GM04504 (cell line): ENCODE data around the gene DGKI.

Source experiments
- DNase-seq: peaks from one replicate; pipeline ENCODE4 v3.0.0-alpha.2; 2012; ENCODE audit warnings: low read depth

The DGKI gene

GRCh38 chr7:137535579-137535978 lies 311.2 kb downstream of the DGKI start:
- DNase-seq = no peak

- no peak for DNase-seq
Measured at GRCh38 chr7:137531671-137532070, 315.1 kb downstream of the DGKI start.

GRCh38 chr7:137527634-137528033 lies 319.1 kb downstream of the DGKI start:
- no peak for DNase-seq

DNA sequence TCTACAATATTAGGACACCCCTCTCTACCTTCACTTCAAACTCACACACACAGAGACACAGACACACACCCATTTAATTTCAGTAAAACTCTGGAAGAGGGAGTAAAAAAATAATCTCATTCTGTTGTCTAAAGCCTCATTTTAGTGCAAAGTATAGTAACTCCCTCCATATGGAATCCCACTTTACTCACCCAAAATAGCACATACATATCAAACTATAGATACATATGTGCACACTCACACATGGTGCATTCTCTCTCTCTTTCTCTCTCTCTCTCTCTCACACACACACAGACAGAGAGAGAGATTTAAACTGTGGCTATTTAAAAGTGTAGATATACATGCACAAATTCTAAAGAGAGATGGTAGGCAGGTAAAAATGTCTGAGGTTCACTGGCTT lies 323.6 kb downstream of the DGKI start:
- no peak for DNase-seq

GRCh38 chr7:137521451-137521850 lies 325.3 kb downstream of the DGKI start:
- DNase-seq = no peak

- DNase-seq = no peak
Measured at GRCh38 chr7:137519947-137520346, 326.8 kb downstream of the DGKI start.

GRCh38 chr7:137519181-137519691 lies 327.5 kb downstream of the DGKI start:
- DNase-seq = no peak

GRCh38 chr7:137513091-137513490 lies 333.7 kb downstream of the DGKI start:
- no peak for DNase-seq

DNA sequence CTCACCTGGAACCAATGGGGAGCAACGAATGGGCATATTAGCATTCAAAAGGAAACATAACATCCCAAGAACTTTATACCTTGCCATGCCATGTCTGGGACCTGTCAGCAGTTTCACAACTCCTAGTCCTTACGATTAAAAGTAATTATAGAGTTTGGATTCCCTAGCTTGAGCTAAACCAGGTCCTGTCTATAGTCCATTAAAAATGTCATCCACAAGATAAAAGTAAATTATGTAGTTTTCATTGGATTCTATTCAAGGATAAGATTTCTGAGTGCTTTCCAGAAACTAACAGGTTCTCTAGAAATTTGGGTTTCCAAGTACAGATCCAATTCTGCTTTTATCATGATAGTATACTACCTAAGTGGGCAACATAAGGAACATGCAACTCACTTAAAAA lies 339.7 kb downstream of the DGKI start:
- no peak for DNase-seq

DNA sequence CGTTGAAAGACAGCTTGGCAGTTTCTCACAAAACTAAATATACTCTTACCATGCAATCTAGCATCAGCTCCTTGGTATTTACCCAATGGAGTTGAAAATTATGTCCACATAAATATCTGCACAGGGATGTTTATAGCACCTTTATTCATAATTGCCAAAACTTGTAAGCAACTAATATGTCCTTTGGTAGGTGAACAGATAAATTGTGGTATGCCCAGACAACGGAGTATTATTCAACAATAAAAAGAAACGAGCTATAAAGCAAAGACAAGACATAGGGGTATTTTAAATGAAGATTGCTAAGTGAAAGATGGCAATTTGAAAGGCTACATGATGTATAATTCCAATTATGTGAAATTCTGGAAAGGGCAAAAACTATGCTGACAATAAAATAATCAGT lies 340.7 kb downstream of the DGKI start:
- DNase-seq = no peak

GRCh38 chr7:137501562-137501961 lies 345.2 kb downstream of the DGKI start:
- no peak for DNase-seq

DNA sequence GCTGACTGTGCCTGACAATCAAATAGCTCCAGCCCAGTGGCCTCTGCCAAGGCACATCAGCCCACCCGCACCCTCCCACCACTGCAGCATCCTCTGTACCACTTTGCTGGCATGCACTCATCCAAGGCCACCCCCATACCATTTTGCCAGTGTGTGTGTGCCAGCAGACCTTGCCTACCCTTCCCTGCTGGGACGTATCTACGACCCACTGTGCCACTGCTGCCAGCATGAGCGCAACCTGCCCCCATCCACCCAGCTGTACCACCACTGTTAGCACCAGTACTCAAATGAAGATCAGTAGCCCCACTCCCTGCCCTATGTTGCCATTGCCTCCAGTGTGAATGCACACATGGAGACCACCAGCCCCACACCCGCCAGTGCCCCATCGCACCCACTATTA lies 353.9 kb downstream of the DGKI start:
- DNase-seq = no peak

- no peak for DNase-seq
Measured at GRCh38 chr7:137489880-137490279, 356.9 kb downstream of the DGKI start.

DNA sequence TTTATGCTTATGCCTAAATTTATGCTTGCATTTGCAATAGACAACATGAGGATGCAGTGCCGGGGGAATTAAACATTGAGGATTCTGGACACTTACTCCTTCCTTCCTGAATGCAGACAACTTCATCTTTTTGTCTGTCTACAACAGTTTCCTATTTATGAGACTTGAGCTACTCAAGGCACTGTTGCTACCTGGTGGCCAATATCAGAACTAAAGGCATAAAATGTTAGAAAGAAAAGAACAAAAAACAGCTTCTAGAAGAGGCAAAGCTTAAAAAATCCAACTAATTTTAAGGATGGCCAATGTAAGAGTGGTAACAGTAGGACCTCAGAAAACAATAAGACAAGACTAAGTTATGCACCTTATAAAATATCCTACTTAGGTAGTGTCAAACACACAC lies 358.7 kb downstream of the DGKI start:
- no peak for DNase-seq

DNA sequence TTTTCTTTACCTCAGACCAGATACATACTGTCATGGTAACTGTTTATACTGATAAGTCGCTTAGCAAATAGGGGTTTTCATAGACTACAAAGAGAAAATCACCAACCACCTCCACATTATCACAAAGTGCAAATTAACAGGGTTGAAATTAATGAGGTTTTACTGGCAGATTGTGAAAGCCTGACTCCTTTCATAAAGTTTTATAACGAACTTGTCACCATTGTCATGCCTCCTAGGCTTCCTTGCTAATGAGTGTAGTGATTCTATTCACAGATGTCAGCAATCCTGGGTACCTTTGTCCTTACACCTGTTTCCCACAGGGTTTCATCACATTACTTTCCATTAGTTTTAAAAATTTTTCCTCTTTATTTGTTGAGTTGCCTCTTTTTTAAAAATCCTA lies 361.0 kb downstream of the DGKI start:
- DNase-seq = no peak

- no peak for DNase-seq
Measured at GRCh38 chr7:137484326-137484725, 362.4 kb downstream of the DGKI start.

- no peak for DNase-seq
Measured at GRCh38 chr7:137482466-137482865, 364.3 kb downstream of the DGKI start.

- DNase-seq = no peak
Measured at GRCh38 chr7:137480824-137481365, 365.9 kb downstream of the DGKI start.

DNA sequence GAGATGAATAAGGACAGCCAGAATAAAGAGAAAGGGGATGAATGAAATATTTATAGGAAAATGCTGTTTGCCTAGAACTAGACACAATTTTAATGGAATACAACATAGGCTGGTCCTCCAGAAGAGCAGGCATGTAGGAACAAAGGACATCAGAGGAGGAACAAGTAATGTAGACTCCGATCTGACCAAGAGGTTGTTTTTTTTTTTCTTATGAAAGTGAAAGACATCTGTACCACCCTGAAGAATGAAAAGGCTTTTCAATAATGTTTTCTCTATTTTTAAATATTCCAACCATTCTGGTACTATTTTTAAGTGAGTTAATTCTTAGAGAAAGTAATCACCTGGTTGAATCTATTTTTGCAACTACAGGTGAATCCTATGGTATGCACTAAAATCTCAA lies 366.4 kb downstream of the DGKI start:
- no peak for DNase-seq

DNA sequence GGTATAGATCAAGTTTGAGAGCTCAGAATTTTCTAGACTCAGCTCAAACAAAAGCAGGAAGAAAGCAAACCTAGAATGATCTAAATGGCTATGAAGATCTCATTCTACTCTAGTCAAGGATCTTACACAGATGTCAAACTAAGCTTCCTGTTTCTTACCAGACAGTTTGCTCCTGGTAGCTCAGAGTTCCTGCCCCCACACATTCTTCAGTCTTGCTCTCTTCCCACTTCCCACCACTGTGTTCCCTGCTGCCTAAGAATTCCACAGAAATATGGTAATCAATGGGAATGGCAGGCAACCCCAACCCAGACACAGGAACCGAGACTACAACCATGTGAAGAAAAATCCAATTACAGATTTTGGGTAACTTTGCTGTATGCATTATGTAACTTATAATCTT lies 369.8 kb downstream of the DGKI start:
- DNase-seq = no peak

- DNase-seq = no peak
Measured at GRCh38 chr7:137475966-137476365, 370.8 kb downstream of the DGKI start.

GRCh38 chr7:137474540-137475026 lies 372.2 kb downstream of the DGKI start:
- no peak for DNase-seq

DNA sequence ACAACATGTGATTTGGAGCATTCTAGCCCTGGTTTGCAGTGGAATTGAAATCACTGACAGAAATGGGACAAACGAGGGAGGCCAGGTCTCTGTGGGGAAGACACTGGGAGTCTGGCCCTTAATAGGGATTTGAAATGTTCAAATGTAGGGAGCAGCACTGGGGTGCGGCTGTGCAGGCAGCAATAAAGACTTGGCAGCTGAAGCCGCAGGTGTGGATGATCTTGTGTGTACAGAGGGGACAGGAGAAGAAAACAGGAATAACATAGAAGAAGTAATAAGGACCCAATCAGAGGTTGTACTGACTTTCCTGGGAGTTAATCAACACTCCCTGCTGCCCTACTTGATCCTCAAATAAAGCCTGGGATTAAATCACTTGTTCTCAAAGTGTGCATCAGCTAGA lies 375.6 kb downstream of the DGKI start:
- DNase-seq = no peak

DNA sequence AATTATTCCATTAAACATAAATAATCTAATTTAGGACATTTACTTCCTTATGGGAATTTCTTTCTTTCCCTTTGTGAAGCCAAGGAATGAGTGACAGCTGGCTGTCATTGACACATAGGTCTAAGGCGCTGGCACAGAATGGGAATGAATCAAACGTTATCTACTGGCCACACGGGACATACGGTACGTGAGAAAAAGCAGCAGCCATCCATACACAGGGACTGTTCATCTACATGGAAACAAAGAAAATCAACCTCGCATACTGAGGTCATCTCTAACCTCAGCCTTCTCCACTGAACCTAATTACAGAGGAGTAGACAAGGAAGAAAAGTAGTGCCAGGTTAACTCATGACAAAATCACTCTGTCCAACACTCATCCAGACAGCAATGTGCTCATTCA lies 376.9 kb downstream of the DGKI start:
- DNase-seq = no peak
